ENCODE data around the gene TCF23. TPM values are rescaled to one million over a fixed set of nuclear protein-coding genes. Genes with fewer than 3 reads are reported as not detected.
"Not testable (repeated sequence)": the region's sequence is repeated elsewhere in the genome, so short reads cannot be mapped to it uniquely, and the experiment has no call there.

Gene TCF23
- total and polyA plus RNA-seq, 7 donors, result 0.05 to 0.63 (median 0.13) TPM; not detected in 3

DNA sequence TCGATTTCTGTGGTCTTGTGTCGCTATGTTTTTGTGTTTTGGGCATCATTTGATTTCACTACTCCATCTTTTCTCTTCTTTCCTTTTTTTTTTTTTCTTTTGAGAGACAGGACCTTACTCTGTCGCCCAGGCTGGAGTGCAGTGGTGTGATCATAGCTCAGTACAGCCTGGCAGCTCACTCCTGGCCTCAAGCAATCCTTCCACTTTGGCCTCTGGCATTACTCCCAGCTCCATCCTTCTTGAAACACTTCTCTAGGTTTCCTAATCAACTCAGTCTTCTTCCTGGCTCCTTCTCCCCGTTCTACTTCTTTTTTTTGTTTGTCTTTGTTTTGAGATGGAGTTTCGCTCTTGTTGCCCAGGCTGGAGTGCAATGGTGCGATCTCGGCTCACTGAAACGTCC is 26.5 kb downstream of the TCF23 start:
- WGBS, 3 donors, result 73 to 76% (median 76%) methylated on average over 8 of the region's 8 CpGs

DNA sequence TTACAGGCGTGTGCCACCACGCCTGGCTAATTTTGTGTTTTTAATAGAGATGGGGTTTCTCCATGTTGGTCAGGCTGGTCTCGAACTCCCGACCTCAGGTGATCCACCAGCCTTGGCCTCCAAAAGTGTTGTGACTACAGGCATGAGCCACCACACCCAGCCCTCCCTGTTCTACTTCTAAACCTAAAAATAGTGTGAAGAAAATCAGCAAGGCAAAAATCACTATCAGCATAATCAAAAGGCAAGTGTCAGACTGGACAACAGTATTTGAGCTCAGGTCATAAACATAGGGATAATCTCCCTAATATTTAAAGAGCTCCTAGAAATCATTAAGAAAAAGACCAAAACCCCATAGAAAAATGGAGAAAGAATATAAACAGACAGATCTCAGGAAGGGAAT is 27.0 kb downstream of the TCF23 start:
- DNase-seq; H3K9me3 ChIP-seq; H3K27ac ChIP-seq; ATAC-seq; H3K4me3 ChIP-seq; H3K36me3 ChIP-seq (ENCODE audit: insufficient read depth in 1 of 2, low read depth in 1 of 2); H3K4me1 ChIP-seq: not testable (repeated sequence)
- intact Hi-C loops (cut with DNase I), result loop anchor here in 1 of 2 donors (5.0 kb wide), 1 partner anchor 33 kb away; no protein-coding TSS in a partner anchor
- peaks cover 0 to 12% (median 0%) of the 10 kb centered on the region in 3 donors for H3K27me3 ChIP-seq (ENCODE audit: insufficient read depth in 3 of 3, low read length in 2 of 3)
- WGBS, 3 donors, result 89 to 90% (median 90%) methylated on average over 4 of the region's 4 CpGs

More for the DNA sequence above, 26.5 kb downstream of the TCF23 start:
- DNase-seq (no peak), ATAC-seq (no peak)
- Histone ChIP-seq H3K4me3 (no peak overlapping the region), H3K27me3 (ENCODE audit: insufficient read depth in 3 of 3, low read length in 2 of 3) (peaks cover 0 to 12% (median 0%) of the 10 kb centered on the region in 3 donors), H3K4me1 (no peaks in the 10 kb centered on the region), H3K9me3 (no peaks in the 10 kb centered on the region), H3K36me3 (ENCODE audit: insufficient read depth in 1 of 2, low read depth in 1 of 2) (no peaks in the 10 kb centered on the region), H3K27ac (no peak overlapping the region)
- intact Hi-C loops (cut with DNase I), result loop anchor here in 1 of 2 donors (5.0 kb wide), 1 partner anchor 33 kb away; no protein-coding TSS in a partner anchor
- TF ChIP-seq, protein P1, sequence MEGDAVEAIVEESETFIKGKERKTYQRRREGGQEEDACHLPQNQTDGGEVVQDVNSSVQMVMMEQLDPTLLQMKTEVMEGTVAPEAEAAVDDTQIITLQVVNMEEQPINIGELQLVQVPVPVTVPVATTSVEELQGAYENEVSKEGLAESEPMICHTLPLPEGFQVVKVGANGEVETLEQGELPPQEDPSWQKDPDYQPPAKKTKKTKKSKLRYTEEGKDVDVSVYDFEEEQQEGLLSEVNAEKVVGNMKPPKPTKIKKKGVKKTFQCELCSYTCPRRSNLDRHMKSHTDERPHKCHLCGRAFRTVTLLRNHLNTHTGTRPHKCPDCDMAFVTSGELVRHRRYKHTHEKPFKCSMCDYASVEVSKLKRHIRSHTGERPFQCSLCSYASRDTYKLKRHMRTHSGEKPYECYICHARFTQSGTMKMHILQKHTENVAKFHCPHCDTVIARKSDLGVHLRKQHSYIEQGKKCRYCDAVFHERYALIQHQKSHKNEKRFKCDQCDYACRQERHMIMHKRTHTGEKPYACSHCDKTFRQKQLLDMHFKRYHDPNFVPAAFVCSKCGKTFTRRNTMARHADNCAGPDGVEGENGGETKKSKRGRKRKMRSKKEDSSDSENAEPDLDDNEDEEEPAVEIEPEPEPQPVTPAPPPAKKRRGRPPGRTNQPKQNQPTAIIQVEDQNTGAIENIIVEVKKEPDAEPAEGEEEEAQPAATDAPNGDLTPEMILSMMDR (IDR thresholded peaks at IDR 0.05), result no peak

DNA sequence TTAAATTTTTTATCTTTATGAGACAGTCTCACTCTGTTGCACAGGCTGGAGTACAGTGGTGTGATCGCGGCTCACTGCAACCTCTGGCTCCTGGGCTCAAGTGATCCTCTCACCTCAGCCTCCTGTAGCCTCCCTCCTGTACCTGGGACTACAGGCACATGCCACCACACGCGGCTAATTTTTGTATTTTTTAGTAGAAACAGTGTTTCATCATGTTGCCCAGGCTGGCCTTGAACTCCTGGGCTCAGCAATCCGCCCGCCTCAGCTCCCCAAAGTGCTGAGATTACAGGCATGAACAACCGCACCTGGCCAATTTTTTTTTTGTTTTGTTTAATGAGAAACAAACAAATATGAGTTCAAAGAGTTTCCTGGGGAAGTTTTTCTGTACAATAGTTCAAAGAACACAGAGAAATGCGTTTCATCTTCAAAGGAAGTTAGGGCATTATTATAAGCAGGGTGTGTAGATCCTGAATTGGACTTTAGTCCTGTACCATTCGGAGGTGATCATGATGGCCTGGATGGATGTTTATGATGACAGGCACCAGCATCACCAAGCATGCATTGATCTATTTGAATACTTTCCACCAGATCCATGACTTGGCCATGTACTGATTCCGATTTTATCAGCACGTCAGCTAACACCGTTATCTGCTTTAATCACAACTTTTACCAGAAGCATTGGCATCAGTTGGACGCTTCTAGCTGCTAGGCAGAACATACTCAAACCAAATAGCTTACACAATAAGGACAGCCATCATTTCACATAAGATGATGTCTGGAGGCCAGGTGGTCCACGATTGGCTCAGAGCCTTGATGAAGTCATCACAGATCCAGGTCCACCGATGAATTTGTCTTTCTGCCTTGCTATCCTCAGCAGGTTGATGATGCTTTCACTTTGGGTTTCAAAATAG is 28.9 kb downstream of the TCF23 start:
- no peak overlapping the region for H3K4me3 ChIP-seq
- WGBS, 3 donors, result 82 to 85% (median 84%) methylated on average over 15 of the region's 15 CpGs
- H3K36me3 ChIP-seq (ENCODE audit: insufficient read depth in 1 of 2, low read depth in 1 of 2), result no peaks in the 10 kb centered on the region
- peaks cover 0 to 12% (median 0%) of the 10 kb centered on the region in 3 donors for H3K27me3 ChIP-seq (ENCODE audit: insufficient read depth in 3 of 3, low read length in 2 of 3)
- ATAC-seq (no peak), DNase-seq (no peak)
- TF ChIP-seq, protein P1 (IDR thresholded peaks at IDR 0.05), result no peak
- H3K4me1 ChIP-seq, result no peaks in the 10 kb centered on the region
- H3K9me3 ChIP-seq, result no peaks in the 10 kb centered on the region
- H3K27ac ChIP-seq, result no peak overlapping the region
- intact Hi-C loops (cut with DNase I), result loop anchor here in 1 of 2 donors (5.0 kb wide), 1 partner anchor 35 kb away; no protein-coding TSS in a partner anchor

DNA sequence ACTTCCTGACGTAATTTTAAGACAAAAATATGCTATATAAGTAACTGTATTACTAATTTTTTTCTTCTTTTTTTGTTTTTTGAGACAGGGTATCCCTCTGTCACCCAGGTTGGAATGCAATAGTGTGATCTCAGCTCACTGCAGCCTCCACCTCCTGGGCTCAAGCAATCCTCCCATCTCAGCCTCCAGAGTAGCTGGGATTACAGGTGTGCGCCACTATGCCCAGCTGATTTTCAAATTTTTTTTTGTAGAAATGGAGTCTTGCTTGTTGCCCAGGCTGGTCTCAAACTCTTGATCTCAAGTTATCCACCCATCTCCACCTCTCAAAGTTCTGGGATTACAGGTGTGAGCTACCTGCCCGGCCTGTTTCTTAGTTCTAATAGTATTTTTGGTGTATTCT is 29.7 kb downstream of the TCF23 start:
- intact Hi-C loops (cut with DNase I), result loop anchor here in 1 of 2 donors (5.0 kb wide), 1 partner anchor 36 kb away; no protein-coding TSS in a partner anchor
- Histone ChIP-seq H3K27ac (no peak overlapping the region), H3K4me3 (no peak overlapping the region), H3K9me3 (no peaks in the 10 kb centered on the region), H3K36me3 (ENCODE audit: insufficient read depth in 1 of 2, low read depth in 1 of 2) (no peaks in the 10 kb centered on the region), H3K27me3 (ENCODE audit: insufficient read depth in 3 of 3, low read length in 2 of 3) (peaks cover 0 to 12% (median 0%) of the 10 kb centered on the region in 3 donors), H3K4me1 (no peaks in the 10 kb centered on the region)
- ATAC-seq (no peak), DNase-seq (no peak)
- 86 to 91% (median 86%) methylated on average over 3 of the region's 3 CpGs for WGBS, 3 donors
- TF ChIP-seq, protein P1 (IDR thresholded peaks at IDR 0.05), result no peak

DNA sequence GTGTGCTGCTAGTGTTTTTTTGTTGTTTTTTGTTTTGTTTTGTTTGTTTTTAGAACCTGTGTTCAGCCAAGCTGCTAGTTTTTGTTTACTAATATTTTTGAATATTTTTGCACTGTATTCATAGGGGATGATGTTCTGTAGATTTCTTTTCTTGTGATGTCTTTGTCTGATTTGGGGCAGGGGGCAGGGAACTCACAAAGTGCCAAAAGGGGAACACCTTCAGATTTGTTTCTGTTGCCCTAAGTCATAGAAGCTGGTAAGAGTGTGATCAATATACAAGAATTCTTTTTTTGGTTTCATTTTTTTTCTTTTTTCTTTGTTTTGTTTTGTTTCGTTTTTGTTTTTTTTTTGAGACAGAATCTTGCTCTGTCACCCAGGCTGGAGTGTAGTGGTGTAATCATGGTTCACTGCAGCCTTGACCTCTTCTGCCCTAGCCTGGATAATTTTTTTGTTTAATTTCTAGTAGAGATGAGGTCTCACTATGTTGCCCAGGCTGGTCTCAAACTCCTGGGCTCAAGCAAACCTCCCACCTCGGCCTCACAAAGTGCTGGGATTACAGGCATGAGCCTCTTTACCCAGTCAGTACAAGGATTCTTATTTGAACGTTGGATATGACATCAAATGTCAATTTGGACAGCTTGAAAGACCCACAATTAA is 30.7 kb downstream of the TCF23 start:
- Histone ChIP-seq H3K27ac (no peak overlapping the region), H3K36me3 (ENCODE audit: insufficient read depth in 1 of 2, low read depth in 1 of 2) (no peaks in the 10 kb centered on the region), H3K4me3 (no peak overlapping the region), H3K27me3 (ENCODE audit: insufficient read depth in 3 of 3, low read length in 2 of 3) (peaks cover 0 to 7% (median 0%) of the 10 kb centered on the region in 3 donors), H3K4me1 (peaks cover 7% of the 10 kb centered on the region), H3K9me3 (no peaks in the 10 kb centered on the region)
- TF ChIP-seq, protein P1 (IDR thresholded peaks at IDR 0.05), result no peak
- DNase-seq (no peak), ATAC-seq (no peak)
- intact Hi-C loops (cut with DNase I), result loop anchor here in 1 of 2 donors (5.0 kb wide), 1 partner anchor 37 kb away; no protein-coding TSS in a partner anchor
- WGBS, 3 donors, result 67 to 74% (median 72%) methylated on average over 3 of the region's 3 CpGs

Data from psoas muscle (tissue), 8 donors.